GM19455 (cell line): ENCODE data around the gene LAMB1.

ENCODE experiments used
- ATAC-seq: cut with Tn5 transposase; IDR thresholded peaks from one replicate; pipeline ENCODE4 v1.9.1; 2021; ENCODE audit not compliant: unreplicated experiment

LAMB1 gene

GRCh38 chr7:107949443-107949935, 53.5 kb downstream of the LAMB1 start:
- ATAC-seq = no peak

GRCh38 chr7:107948645-107949442, 54.1 kb downstream of the LAMB1 start:
- no peak for ATAC-seq

GRCh38 chr7:107946881-107947280, 56.1 kb downstream of the LAMB1 start:
- ATAC-seq = no peak

GRCh38 chr7:107946451-107946850, 56.5 kb downstream of the LAMB1 start:
- ATAC-seq = no peak

GRCh38 chr7:107945332-107945731, 57.6 kb downstream of the LAMB1 start:
- ATAC-seq = no peak

- ATAC-seq = no peak
Measured at GRCh38 chr7:107944411-107945169, 58.4 kb downstream of the LAMB1 start.

- ATAC-seq = no peak
Measured at GRCh38 chr7:107943018-107943417, 59.9 kb downstream of the LAMB1 start.

- no peak for ATAC-seq
Measured at GRCh38 chr7:107940951-107941350, 62.0 kb downstream of the LAMB1 start.

- no peak for ATAC-seq
Measured at GRCh38 chr7:107939573-107940489, 63.1 kb downstream of the LAMB1 start.

GRCh38 chr7:107938456-107939250, 64.3 kb downstream of the LAMB1 start:
- ATAC-seq = no peak

- ATAC-seq = no peak
Measured at GRCh38 chr7:107937531-107937930, 65.4 kb downstream of the LAMB1 start.

GRCh38 chr7:107936312-107936711, 66.6 kb downstream of the LAMB1 start:
- ATAC-seq = no peak

GRCh38 chr7:107934991-107935770, 67.8 kb downstream of the LAMB1 start:
- ATAC-seq = no peak

GRCh38 chr7:107933386-107934013, 69.5 kb downstream of the LAMB1 start:
- no peak for ATAC-seq

GRCh38 chr7:107932805-107933204, 70.2 kb downstream of the LAMB1 start:
- no peak for ATAC-seq

GRCh38 chr7:107931740-107932515, 71.0 kb downstream of the LAMB1 start:
- ATAC-seq = no peak

- no peak for ATAC-seq
Measured at GRCh38 chr7:107926481-107926880, 76.5 kb downstream of the LAMB1 start.

GRCh38 chr7:107924841-107925504, 78.0 kb downstream of the LAMB1 start:
- ATAC-seq = peak; percentile 90
